Endodermal cell (in vitro differentiated cells): ENCODE measurements around the gene RAB24. TPM values are rescaled to one million over a fixed set of nuclear protein-coding genes. Genes with fewer than 3 reads are reported as not detected.

Experiments
- total RNA-seq, 2 donors: library from RNA; stranded (reverse); fragmentation: NEBNext Ultra II Directional in 1 of 2; extraction: Animal tissue kit (Norgen Biotek cat#: 25700) in 1 of 2; gene quantifications; 2 replicates in 1 of 2; 3 replicates in 1 of 2; pipeline ENCODE4 v1.2.1, GENCODE V29; 2021

RAB24 gene
- total RNA-seq, 2 donors from 2014 or later: 13.8 to 25.1 TPM

Other genes starting within 250 kb of the RAB24 start
- gene FGFR4, start 216.8 kb downstream of the RAB24 start, total RNA-seq: 100 to 1,000 TPM; 123 to 131 TPM
- 100 to 1,000 TPM; 150 to 190 TPM for gene NSD1, start 169.9 kb downstream of the RAB24 start, total RNA-seq
- gene PRELID1, start 80 bp upstream of the RAB24 start, total RNA-seq: 100 to 1,000 TPM; 157 to 165 TPM
- 10 to 100 TPM; 14.2 to 20.4 TPM for gene MXD3, start 8.2 kb upstream of the RAB24 start, total RNA-seq
- gene LMAN2, start 47.9 kb upstream of the RAB24 start, total RNA-seq: 100 to 1,000 TPM; 119 to 128 TPM
- gene RGS14, start 54.2 kb upstream of the RAB24 start, total RNA-seq: 10 to 100 TPM; 14.2 to 21.9 TPM
- not detected for gene SLC34A1, start 80.7 kb upstream of the RAB24 start, total RNA-seq
- gene PFN3, start 96.9 kb upstream of the RAB24 start, total RNA-seq: not detected
- 1 to 10 TPM in 1 of 2 donors, under 1 TPM in 1; 0.95 to 2.9 TPM for gene F12, start 105.8 kb upstream of the RAB24 start, total RNA-seq
- gene GRK6, start 123.0 kb upstream of the RAB24 start, total RNA-seq: 10 to 100 TPM; 51.6 to 66.8 TPM
- gene PRR7, start 143.1 kb upstream of the RAB24 start, total RNA-seq: 1 to 10 TPM; 4.7 to 8.0 TPM
- gene DBN1, start 169.9 kb upstream of the RAB24 start, total RNA-seq: 100 to 1,000 TPM; 322 to 383 TPM
- 100 to 1,000 TPM; 196 to 241 TPM for gene PDLIM7, start 193.9 kb upstream of the RAB24 start, total RNA-seq
- gene DOK3, start 206.1 kb upstream of the RAB24 start, total RNA-seq: 1 to 10 TPM; 2.1 to 7.7 TPM
- 100 to 1,000 TPM; 115 TPM for gene DDX41, start 213.2 kb upstream of the RAB24 start, total RNA-seq